GM18526 (cell line): ENCODE measurements around the gene SYT1.

Source experiments
- POLR2A ChIP-seq: IDR thresholded peaks from 3 replicates; pipeline ENCODE4 v1.6.1; 2011; ENCODE audit not compliant: insufficient read length; ENCODE audit errors: extremely low read depth

The SYT1 gene

GRCh38 chr12:79006306-79006705 lies 141.7 kb downstream of the SYT1 start:
- no peak for TF ChIP-seq POLR2A

DNA sequence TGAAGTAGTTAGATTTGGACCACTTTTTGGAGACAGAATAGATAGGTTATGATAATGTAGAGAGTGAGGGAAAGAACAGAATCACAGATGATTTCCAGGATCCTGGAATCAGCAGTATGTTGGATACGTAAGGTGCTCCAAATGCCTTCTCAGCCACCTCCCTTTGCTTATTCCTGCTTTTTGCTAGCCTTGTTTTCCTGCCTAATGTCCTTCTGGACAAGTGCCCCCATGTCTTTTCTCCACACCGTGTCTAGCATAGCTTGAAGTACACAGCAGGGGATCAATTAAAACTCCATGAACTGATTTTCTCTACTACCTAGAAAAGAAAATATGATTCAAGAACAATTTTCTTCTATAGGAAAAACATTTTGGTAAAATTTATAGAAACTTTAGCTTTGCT lies 144.0 kb downstream of the SYT1 start:
- no peak for TF ChIP-seq POLR2A

- TF ChIP-seq POLR2A, result no peak
Observed at GRCh38 chr12:79012636-79013035, 148.1 kb downstream of the SYT1 start.

GRCh38 chr12:79016181-79016580 lies 151.6 kb downstream of the SYT1 start:
- no peak for TF ChIP-seq POLR2A

DNA sequence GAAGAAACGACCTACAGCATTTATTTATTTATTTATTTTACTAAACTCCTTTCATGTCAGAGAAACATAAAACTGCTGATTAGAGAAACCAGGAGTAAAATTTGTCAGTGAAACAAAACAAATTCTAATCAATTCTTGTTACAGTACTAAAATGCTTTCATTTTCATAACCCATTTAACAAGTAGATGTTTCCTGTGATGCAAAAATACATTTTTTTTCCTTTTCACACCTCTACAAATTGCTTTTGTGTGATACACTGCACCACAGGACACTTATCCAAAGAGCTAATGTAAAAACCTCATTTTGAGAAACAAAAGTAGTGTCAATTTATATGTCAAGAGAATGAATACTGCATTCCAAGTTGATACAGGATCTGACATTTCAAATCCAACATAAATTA lies 155.1 kb downstream of the SYT1 start:
- no peak for TF ChIP-seq POLR2A

DNA sequence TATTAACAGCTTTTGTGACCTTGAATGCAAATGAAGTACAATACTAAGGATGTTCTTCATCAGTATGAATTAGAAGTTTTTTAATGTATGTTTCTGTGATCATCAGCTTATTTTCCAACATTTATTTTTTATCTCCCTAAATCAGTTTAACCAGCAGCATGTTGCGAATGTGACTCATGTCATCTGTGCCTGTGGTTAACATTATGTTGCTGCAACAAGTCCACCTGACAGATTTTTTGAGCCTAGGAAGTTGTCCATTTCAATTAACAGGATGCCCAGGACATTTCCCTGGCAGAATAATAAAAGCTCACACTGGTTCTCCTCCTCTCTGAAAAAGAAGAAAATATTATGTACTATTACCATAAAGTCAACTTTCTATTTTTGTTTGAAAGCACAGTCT lies 155.5 kb downstream of the SYT1 start:
- no peak for TF ChIP-seq POLR2A

DNA sequence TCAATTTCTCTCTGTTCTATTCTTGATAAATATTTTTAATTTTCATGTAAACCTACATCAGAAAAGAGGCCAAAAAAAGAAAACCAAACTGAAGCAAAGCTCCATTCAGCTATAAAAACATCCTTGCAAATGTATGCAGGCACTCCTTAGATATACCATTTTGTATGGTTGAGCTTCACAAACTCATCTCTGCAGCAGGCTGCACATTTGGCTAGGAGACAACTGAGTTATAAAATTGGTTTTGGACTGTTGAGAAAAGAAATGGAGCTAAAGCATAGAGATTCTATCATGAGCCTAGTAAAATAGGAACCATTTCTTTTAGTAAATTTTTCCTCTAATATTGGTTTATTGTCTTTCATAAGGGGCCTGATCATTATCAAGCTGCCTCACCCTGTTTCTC lies 156.4 kb downstream of the SYT1 start:
- no peak for TF ChIP-seq POLR2A

GRCh38 chr12:79023261-79023660 lies 158.7 kb downstream of the SYT1 start:
- no peak for TF ChIP-seq POLR2A

GRCh38 chr12:79023784-79024183 lies 159.2 kb downstream of the SYT1 start:
- TF ChIP-seq POLR2A, result no peak

GRCh38 chr12:79033788-79034187 lies 169.2 kb downstream of the SYT1 start:
- no peak for TF ChIP-seq POLR2A

- TF ChIP-seq POLR2A, result no peak
Observed at GRCh38 chr12:79046021-79046420, 181.4 kb downstream of the SYT1 start.

DNA sequence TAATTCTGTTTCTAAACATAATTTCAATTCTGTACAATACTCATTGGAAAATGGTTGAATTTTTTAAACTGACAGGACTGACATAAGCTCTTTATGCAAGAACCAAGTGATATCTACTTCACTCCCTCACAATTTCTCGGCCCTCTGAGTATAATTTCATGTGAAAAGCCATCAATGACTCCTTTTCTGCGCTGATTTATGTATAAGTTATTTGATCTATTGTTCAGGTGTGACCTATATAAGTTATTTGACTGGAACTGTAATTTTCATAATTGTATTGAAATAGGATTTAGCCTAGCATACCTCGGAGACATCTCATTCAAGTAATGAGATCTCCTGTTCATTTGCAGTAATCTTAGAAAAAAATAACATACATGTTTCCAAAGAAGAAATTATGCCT lies 184.4 kb downstream of the SYT1 start:
- no peak for TF ChIP-seq POLR2A

GRCh38 chr12:79053394-79053793 lies 188.8 kb downstream of the SYT1 start:
- no peak for TF ChIP-seq POLR2A

- TF ChIP-seq POLR2A, result no peak
Observed at GRCh38 chr12:79055926-79056674, 191.5 kb downstream of the SYT1 start.

- TF ChIP-seq POLR2A, result no peak
Observed at GRCh38 chr12:79056775-79057174, 192.2 kb downstream of the SYT1 start.

- TF ChIP-seq POLR2A, result no peak
Observed at GRCh38 chr12:79057540-79057939, 193.0 kb downstream of the SYT1 start.

- no peak for TF ChIP-seq POLR2A
Observed at GRCh38 chr12:79058342-79058741, 193.8 kb downstream of the SYT1 start.
